ENCODE results near the gene DBN1.

DBN1 gene

GRCh38 chr5:177476531-177477233 is 3.2 kb upstream of the DBN1 start:
- H3K4me3 ChIP-seq (ENCODE audit: low read depth, low read length): no peak overlapping the region
- no peak for TF ChIP-seq CTCF (IDR thresholded peaks at IDR 0.05; ENCODE audit: control insufficient read depth, extremely low read depth, insufficient read depth)
- no peak for DNase-seq (ENCODE audit: low read depth)

GRCh38 chr5:177475563-177476427 is 2.4 kb upstream of the DBN1 start:
- no peak overlapping the region for H3K4me3 ChIP-seq (ENCODE audit: low read depth, low read length)
- DNase-seq (ENCODE audit: low read depth): no peak
- TF ChIP-seq CTCF (IDR thresholded peaks at IDR 0.05; ENCODE audit: control insufficient read depth, extremely low read depth, insufficient read depth): no peak

GRCh38 chr5:177474846-177475562 is 1.6 kb upstream of the DBN1 start:
- H3K4me3 ChIP-seq (ENCODE audit: low read depth, low read length): no peak overlapping the region
- TF ChIP-seq CTCF (IDR thresholded peaks at IDR 0.05; ENCODE audit: control insufficient read depth, extremely low read depth, insufficient read depth): no peak
- DNase-seq (ENCODE audit: low read depth): no peak

- no peak for TF ChIP-seq CTCF (IDR thresholded peaks at IDR 0.05; ENCODE audit: control insufficient read depth, extremely low read depth, insufficient read depth)
- H3K4me3 ChIP-seq (ENCODE audit: low read depth, low read length): no peak overlapping the region
- DNase-seq (ENCODE audit: low read depth): no peak
Measured at GRCh38 chr5:177474002-177474476, 605 bp upstream of the DBN1 start.

GRCh38 chr5:177472460-177473442 is 683 bp downstream of the DBN1 start:
- DNase-seq (ENCODE audit: low read depth): no peak
- TF ChIP-seq CTCF (IDR thresholded peaks at IDR 0.05; ENCODE audit: control insufficient read depth, extremely low read depth, insufficient read depth): no peak
- H3K4me3 ChIP-seq (ENCODE audit: low read depth, low read length): peak overlapping the region; percentile 81
